HFFc6 (cell line): ENCODE results near the gene ULK4. TPM values are rescaled to one million over a fixed set of nuclear protein-coding genes. Genes with fewer than 3 reads are reported as not detected.
"Not testable (repeated sequence)": the region's sequence is repeated elsewhere in the genome, so short reads cannot be mapped to it uniquely, and the experiment has no call there.

ENCODE experiments used
- DNase-seq: peaks from one replicate; pipeline ENCODE4 v3.0.0-alpha.2; 2018
- H3K27ac Mint-ChIP-seq: 2 replicates; pipeline ENCODE4 v1.8.0; 2020; ENCODE audit warnings: mild to moderate bottlenecking, mixed read lengths
- H3K27me3 Mint-ChIP-seq: 2 replicates; pipeline ENCODE4 v1.8.0; 2021; ENCODE audit warnings: mild to moderate bottlenecking, moderate library complexity, mixed read lengths; ENCODE audit not compliant: insufficient read depth
- H3K36me3 Mint-ChIP-seq: 2 replicates; pipeline ENCODE4 v1.8.0; 2021; ENCODE audit warnings: low read depth, mixed read lengths
- H3K4me1 Mint-ChIP-seq: 2 replicates; pipeline ENCODE4 v1.8.0; 2020; ENCODE audit warnings: low read depth, mixed read lengths
- H3K4me3 Mint-ChIP-seq: 2 replicates; pipeline ENCODE4 v1.8.0; 2020; ENCODE audit warnings: mild to moderate bottlenecking, moderate library complexity, mixed read lengths
- H3K9me3 Mint-ChIP-seq: 2 replicates; pipeline ENCODE4 v1.8.0; 2020; ENCODE audit warnings: mild to moderate bottlenecking, mixed read lengths
- CTCF ChIP-seq: fragments of 200-600 bp; sonication (generic); IDR thresholded peaks from 2 replicates; pipeline ENCODE4 v1.5.0; 2021; ENCODE audit warnings: antibody characterized with exemption, mild to moderate bottlenecking
- total RNA-seq, 6 experiments: library from RNA; stranded (reverse); fragmentation: NEBNext Ultra II Directional; extraction: Animal tissue kit (Norgen Biotek cat#: 25700); gene quantifications; 2 replicates in 1 of 6; 3 replicates in 5 of 6; pipeline ENCODE4 v1.2.3, GENCODE V29; 2021

Gene ULK4
- total RNA-seq, 6 experiments from 2014 or later: 6.0 to 8.6 (median 6.7) TPM

GRCh38 chr3:41888368-41889076 is 73.4 kb downstream of the ULK4 start:
- TF ChIP-seq CTCF: no peak
- no peak overlapping the region for H3K27ac Mint-ChIP-seq
- no peaks in the 10 kb centered on the region for H3K9me3 Mint-ChIP-seq
- peaks cover 3% of the 10 kb centered on the region; the same call in 1 of the 2 replicates for H3K27me3 Mint-ChIP-seq
- no peaks in the 10 kb centered on the region for H3K4me1 Mint-ChIP-seq
- no peak for DNase-seq
- no peak overlapping the region for H3K4me3 Mint-ChIP-seq
- H3K36me3 Mint-ChIP-seq: peaks cover 5% of the 10 kb centered on the region; the same call in 1 of the 2 replicates

GRCh38 chr3:41882956-41883355 is 78.9 kb downstream of the ULK4 start:
- no peaks in the 10 kb centered on the region for H3K36me3 Mint-ChIP-seq
- no peak for TF ChIP-seq CTCF
- H3K9me3 Mint-ChIP-seq: no peaks in the 10 kb centered on the region
- DNase-seq: no peak
- no peaks in the 10 kb centered on the region for H3K4me1 Mint-ChIP-seq
- H3K27ac Mint-ChIP-seq: no peak overlapping the region
- H3K4me3 Mint-ChIP-seq: no peak overlapping the region
- no peaks in the 10 kb centered on the region for H3K27me3 Mint-ChIP-seq

- Mint-ChIP-seq H3K9me3 (no peaks in the 10 kb centered on the region), H3K36me3 (no peaks in the 10 kb centered on the region), H3K4me3 (no peak overlapping the region), H3K4me1 (no peaks in the 10 kb centered on the region), H3K27me3 (no peaks in the 10 kb centered on the region), H3K27ac (no peak overlapping the region)
- DNase-seq: peak; percentile 37
- TF ChIP-seq CTCF: peak; percentile 86
These were observed 80.6 kb downstream of the ULK4 start for GRCh38 chr3:41881233-41881821.

- no peak for TF ChIP-seq CTCF
- Mint-ChIP-seq H3K36me3 (no peaks in the 10 kb centered on the region), H3K9me3 (no peaks in the 10 kb centered on the region)
These were observed 81.5 kb downstream of the ULK4 start for GRCh38 chr3:41880387-41880786.

GRCh38 chr3:41877741-41878140 is 84.2 kb downstream of the ULK4 start:
- DNase-seq, H3K4me3 Mint-ChIP-seq, H3K27me3 Mint-ChIP-seq, H3K4me1 Mint-ChIP-seq, H3K27ac Mint-ChIP-seq, H3K36me3 Mint-ChIP-seq, H3K9me3 Mint-ChIP-seq: not testable (repeated sequence)

More at GRCh38 chr3:41880387-41880786, 81.5 kb downstream of the ULK4 start:
- Mint-ChIP-seq H3K4me1 (no peaks in the 10 kb centered on the region), H3K4me3 (no peak overlapping the region), H3K27me3 (no peaks in the 10 kb centered on the region), H3K27ac (no peak overlapping the region)
- no peak for DNase-seq

- no peaks in the 10 kb centered on the region for H3K27me3 Mint-ChIP-seq
- no peak for TF ChIP-seq CTCF
- no peaks in the 10 kb centered on the region for H3K9me3 Mint-ChIP-seq
These were observed 87.9 kb downstream of the ULK4 start for GRCh38 chr3:41874022-41874421.

More at GRCh38 chr3:41874022-41874421, 87.9 kb downstream of the ULK4 start:
- Mint-ChIP-seq H3K27ac (no peak overlapping the region), H3K36me3 (no peaks in the 10 kb centered on the region), H3K4me1 (peaks cover 12% of the 10 kb centered on the region), H3K4me3 (no peak overlapping the region)
- no peak for DNase-seq
